HG03521 (cell line): ENCODE results near the gene ACAA2.

Source experiments
- ATAC-seq: cut with Tn5 transposase; IDR thresholded peaks from one replicate; pipeline ENCODE4 v1.9.1; 2021; ENCODE audit warnings: mild to moderate bottlenecking, moderate library complexity; ENCODE audit not compliant: unreplicated experiment

ACAA2 gene

DNA sequence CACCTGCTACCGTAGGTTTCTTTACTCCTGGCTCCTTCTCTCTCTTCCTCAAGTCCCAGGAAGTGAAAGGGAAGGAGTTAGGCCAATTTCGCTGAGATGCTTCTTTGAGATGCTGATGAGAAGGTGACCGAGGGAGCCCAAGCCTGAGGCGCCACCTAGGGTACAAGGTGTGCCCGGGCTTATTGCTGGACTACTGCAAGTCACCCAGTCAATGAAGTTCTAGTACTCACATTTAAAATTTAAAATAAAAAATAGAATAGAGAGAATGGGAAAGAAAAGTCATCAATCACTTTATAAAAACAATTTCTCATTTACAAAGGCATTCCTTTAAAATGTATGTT, 45.3 kb downstream of the ACAA2 start:
- no peak for ATAC-seq

DNA sequence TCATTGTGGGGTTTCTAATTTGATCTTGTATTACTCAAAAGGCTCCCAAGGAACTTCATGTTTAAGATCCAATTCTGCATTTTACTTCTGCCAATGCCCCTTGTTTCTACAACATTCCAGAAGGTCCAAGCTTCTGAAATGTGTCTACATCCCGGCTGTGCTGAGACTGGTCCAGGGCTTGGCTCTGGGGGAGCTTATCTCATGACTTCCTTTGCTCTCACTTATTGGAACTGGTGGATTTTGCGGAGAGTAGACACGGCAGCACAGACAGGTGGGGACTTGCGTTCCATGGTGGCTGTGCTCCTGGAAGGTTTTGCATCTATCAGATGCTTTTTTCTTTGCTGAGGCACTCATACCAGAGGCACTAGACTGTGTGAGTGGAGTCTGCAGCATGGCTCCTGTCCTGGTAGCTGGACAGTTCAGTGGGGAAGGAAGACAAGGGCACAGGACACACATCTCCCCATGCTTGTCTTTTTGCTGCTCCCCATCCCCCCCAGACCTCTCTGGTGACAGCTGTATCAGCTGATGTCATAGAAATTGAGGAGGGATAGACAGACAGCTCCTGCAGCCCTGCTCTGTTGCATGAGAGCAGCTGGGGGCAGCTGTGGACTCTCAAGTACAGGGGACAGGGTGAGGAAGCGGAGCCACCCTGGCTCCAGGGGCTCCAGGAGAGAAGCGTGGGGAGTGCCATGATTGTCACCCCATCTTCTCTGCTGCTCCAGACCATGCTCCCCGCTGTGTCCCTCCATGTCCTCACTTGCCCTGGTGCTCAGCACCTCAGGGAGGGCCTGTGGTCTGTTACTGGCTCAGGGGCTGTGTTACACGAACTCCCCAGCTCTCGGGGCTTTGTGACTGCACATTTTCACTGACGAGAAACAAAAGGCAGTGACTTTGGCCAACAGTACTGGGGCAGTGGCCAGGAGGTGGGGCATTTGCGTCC, 46.0 kb downstream of the ACAA2 start:
- ATAC-seq = no peak

DNA sequence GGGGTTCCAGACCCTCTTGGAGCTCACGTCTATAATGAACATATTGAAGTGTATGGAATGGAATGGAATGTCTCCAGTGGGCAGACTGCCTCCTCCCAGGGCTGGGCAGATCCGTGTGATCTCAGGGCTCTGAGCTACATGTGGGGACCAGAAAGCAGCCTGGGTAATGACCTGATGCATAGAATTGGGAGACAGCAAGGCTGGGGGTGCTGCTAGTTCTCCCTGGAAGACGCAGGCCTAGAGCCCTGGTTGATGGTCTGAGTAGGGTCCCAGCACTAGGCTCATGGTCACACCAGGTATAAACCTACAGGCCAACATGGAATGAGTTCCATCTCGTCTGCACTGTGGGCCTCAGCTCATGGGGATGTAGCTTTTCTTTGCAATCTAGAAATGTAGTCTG, 46.7 kb downstream of the ACAA2 start:
- ATAC-seq = no peak

DNA sequence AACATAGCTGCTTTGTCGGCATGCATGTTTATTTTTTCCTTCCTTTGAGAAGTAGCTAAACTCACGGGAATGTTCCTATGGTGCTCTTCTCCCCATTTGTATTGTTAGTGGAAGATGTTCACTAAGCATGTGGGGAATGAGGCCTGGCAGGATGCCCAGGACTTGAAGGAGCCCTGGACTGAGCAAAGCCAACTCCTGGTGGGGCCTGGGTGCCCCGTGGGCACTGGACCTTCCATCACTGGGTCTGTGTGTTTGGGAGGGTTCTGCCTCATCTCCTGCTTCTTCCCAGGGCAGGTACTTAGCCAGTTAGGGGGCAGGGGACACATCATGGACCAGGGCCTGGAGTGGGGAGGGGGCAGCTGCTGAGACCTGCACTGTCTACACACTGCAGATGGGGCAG, 49.3 kb downstream of the ACAA2 start:
- ATAC-seq = no peak

DNA sequence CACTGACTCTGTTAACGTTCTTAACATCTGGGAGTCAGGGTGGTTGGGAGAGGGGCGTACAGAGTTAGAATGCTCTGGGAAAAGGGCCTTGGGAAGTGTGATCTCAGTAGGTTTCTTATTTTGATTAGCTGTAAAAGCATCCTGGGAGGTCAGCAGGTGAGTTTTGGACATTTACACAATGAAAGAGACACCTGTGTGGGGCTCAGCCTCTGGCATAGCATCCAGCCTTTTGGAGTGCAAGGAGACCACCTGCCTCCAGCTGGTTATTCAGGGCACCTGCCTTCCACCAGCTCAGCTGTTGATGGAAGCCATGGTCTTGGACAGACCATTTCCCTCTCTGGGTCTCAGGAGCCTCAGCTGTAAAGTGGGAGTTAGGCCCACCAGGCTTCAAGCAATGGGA, 49.7 kb downstream of the ACAA2 start:
- ATAC-seq = no peak

DNA sequence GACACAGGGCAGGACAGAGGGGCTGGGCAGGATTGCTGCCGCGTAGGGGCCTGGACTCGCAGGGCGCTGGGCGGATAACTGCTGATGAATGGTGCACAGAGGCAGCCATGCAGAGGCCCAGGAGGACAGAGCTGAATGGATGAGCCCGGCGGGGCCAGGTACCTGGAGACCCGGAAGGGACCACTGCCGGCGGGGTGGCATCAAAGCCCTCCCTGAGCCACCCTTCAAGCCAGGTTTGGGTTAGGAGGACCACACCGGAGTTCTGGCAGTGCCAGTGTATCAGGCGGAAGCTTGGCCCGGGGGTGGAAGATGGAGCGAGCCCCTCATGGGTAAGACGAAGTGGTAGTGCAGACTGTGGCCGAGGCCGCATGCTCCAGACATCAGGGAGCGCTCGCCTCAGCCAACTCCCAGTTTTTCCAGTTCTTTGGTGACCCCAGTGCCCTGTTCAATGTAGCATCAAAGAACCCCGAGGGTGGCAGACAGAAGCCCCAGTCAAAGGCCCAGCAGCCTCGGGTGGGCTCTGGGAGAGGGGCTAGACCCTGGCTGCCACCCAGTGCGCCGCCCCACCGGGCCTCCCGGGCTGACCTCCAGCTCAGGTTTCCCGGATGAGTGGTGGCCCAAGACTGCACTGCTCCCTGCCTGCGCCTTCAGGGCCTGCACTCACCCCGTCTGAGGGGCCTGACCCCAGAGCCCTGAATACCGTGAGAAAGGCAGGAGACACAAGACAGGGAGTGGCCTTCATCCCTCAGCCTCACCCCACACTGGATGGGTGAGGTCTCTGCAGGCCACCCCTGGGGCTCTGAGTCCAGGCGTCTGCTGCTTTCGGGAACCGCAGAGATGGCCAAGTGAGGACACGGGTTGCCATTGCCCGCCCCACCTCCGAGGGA, 50.9 kb downstream of the ACAA2 start:
- no peak for ATAC-seq

DNA sequence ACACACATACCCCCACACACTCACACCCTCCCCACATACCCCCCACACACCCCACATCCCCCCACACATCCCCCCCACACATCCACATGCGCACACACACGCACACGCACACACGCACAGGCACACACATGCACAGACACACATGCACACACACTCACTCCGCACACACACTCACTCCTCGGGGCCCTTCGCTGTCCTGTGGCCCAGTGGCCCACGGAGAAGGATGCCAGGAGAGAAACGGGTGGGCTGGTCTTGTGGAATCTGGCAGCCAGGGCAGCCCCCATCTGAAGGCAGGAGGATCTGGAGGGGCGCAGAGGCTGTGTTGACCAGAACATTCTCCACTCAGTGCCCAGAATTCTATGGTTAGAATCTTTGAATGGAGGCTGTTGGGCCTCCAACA, 51.6 kb downstream of the ACAA2 start:
- no peak for ATAC-seq

DNA sequence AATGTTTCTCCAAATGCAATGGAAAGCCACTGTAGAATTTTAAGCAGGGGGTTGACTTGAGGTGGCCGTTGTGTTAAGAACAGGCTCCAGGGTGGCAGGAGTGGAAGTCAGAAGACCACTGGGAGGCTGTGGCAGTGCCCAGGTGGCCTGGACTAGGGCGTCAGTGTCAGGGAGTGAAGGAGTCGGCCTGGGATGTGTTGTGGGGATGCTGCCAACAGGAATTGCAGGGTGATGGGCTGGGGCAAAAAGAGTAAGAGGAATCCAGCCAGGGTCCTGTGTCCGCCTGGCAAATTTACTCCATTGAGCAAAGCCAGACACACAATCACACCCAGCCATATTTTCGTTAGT, 55.1 kb downstream of the ACAA2 start:
- ATAC-seq = no peak

DNA sequence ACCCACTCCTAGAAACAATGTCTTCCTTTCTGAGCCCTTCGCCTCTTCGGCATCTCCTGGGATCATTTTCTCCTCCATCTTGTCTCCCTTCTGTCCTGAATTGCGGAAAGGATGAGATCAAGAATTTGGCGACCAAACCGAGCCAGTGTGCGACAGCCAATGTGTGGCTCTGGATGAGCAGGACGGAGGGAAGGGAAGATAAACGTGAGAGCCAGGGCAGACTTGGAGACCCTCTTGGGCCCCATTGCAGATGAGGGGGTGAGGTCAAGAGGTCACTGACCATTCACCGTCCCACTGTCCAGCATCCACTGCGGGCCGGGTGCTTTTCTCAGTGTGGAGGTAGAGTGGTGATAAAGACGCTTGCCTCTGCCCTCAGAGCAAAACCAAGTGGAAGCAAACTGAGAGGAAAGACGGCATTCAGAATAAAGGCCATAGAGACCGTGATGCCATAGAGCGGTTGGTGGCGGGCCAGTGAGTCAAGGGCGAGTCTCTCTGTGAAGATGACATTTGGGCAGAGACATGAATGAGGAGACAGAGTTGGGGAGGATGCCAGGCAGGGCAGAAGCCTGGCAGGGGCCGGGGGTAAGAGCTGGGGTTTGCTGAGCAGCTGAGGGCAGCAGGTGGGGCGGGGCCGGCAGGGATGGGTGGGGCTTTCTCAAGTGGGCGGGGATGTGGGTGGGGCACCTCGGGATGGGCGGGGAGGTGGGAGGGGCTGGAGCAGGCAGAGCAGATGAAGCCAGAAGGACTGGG, 55.6 kb downstream of the ACAA2 start:
- no peak for ATAC-seq

DNA sequence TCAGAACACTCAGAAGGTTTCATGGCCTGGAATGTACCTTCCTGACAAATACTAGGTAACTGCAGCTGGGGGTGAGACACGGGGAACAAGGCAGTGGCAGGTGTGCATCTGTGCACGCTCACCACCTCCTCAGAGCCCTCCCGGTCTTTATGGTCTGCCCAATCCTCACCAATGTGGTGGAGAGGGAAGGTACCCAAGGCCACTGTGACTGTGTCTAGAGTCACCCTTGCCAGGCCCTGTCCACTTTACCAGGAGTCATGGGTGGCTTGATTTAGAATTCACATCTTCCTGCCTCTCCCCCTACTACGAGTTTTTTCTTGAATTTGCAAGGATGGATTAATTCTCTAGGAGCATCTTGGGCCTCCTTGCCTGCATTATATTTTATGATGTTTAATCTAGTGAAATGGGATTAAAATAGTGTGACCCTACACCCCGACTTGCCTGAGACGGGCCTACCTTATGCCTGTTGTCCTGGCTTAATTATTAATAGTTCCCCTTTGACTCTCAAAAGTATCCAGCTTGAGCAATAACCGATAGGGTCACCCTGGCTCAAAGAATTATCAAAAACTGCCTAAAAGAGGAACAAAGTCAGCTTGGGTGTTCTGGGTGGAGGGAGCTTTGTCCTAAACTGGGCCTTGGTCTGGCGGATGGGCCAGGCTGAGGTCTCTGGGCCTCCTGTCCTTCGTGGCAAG, 56.5 kb downstream of the ACAA2 start:
- ATAC-seq = no peak

DNA sequence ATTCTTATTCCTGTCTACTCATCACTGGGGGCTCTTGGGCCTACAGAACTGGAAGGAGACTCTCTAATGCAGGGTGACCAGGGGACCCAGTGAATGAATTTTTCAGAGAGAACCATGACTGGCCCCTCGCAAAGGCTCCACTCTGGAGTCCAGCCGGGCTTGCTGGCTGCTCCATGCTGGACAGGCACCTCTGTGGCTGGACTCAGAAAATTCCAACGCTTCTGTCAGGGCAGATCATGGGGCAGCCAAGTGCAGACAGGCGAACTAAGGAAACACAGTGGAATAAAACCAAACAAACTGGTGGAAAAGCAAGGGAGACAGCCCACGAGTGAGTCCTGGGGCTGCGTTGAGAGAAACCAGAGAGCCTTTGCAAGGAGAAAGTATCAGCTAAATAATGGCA, 57.2 kb downstream of the ACAA2 start:
- ATAC-seq = no peak

DNA sequence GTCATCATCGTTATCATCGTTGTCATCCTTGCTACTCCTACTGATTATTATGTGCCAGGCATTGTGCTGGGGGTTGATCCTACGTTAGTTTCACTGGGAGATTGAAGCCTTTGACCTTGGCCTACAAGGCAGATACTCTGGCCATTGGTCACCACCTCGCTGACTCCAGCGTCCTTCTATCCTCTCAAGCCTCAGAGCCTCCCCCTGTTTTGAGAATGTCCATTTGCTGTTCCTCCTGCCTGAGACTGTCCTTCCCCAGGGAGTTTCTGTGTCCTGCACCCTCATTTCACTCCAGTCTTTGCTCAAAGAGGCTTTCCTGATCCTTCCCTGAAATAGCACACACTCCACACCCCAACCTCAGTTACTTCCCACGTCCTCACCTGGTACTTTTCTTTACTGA, 57.8 kb downstream of the ACAA2 start:
- no peak for ATAC-seq

DNA sequence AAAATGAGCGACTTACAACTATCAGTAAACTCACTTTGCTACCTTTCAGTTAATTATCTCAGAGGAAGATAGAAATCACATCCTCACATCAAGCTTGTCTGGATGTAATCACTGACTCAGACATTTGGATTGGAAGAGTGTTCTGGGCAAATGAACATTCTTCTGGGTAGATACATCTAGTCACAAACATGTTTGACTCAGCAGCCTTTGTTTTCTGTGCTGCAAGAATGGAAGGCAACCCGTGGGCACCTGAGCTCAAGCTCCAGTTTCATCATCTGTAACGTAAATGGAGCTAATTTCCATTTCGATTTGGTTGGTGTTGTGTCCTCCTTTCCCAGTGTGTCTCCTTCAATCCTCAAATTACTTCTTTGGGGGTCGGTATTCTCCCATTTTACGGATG, 58.5 kb downstream of the ACAA2 start:
- no peak for ATAC-seq

DNA sequence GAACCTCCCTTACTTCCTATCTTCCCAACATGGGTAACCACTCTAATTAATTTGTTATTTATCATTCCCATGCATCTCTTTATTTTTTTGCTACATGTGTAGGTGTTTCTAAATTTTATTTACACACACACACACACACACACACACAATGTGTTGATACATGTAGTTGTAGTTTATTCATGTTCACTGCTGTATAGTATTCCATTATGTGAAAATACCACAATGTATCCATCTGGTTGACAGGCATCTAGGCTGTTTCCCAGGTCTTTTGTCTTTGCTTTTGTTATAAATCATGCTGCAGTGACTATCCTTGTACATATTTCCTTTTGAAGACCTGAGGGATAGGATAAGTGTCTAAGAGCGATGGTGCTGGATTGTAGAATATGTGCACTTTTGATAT, 59.7 kb downstream of the ACAA2 start:
- ATAC-seq = no peak

DNA sequence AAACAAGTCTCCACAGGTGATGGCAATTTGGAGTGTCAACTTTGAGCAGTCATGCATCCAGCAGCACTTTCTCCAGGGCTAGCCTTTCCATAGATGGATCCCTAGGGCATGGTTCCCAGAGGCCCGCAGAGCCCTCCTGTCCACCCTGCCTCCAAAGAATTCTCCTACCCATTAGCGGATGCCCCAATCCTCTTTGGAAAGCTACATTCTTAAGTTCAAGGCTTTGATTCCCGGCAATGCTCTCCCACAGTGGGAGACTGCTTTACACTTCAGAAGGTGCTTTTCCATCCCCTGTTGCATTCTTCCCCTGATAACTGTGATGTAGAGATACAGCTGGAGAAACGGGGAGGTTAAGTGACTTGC, 61.3 kb downstream of the ACAA2 start:
- ATAC-seq = no peak

DNA sequence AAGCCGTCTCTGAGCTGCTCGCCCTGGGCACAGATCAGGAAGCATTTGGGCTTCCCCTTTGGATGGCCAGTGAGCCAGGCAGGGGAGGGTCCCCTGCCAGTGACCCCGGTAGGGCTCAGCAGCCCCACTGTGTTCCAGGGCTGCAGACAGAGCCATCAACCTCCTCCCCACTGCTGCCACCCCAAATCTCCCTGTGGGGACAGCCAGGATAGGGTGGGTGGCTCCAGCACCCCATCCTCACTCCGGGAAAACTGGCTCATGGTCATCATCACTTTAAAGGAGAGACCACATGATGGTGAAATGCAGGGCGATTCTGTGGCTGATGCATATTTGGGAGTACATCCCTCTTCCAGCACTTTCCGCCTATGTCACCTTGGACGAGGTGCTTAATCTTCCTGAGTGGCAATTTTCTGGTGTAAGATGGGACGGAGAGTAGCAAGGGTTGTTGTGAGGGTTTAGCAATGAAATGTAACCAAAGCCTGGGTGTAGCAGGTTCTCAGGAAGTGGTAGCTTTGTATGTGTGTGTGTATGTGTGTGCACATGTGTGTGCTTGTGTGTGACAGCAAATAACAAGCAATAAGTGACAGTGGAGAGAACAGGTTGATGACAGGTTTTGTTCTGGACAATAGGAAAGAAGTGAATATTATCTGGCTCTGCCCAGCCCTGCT, 61.8 kb downstream of the ACAA2 start:
- ATAC-seq = no peak

DNA sequence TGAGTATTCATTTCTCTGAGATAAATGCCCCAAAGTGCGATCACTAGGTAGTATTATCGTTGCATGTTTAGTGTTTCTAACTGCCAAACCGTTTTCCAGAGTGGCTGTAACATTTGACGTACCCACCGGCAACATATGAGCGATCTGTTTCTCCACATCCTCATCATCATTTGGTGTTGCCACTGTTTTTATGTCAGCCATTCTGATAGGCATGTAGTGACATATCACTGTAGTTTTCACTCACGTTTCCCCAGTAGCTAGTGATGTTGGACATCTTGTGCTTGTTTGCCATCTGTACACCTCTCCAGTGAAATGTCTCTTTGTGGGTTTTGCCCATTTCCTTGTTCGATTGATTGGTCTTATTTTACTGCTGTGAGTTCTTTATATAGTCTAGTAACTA, 63.8 kb downstream of the ACAA2 start:
- no peak for ATAC-seq

DNA sequence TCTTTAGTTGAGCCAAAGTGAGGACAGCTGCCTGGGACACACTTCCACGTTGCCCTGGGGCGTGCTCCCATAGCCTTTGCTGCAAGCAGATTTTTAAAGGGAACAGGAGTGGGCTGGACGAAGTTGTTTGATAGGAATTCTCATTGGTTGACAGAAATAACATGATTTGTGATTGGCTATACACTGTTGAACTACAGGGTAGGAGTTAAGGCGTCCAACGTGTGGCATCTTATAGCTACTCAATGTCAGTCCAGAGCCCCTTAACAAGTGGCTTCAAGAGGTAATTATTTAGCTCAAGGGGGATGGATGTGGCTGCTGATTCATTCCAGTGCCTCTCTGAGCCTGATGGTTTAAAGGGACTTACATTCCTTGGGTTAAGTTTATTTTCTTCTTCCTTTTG, 65.5 kb downstream of the ACAA2 start:
- no peak for ATAC-seq

DNA sequence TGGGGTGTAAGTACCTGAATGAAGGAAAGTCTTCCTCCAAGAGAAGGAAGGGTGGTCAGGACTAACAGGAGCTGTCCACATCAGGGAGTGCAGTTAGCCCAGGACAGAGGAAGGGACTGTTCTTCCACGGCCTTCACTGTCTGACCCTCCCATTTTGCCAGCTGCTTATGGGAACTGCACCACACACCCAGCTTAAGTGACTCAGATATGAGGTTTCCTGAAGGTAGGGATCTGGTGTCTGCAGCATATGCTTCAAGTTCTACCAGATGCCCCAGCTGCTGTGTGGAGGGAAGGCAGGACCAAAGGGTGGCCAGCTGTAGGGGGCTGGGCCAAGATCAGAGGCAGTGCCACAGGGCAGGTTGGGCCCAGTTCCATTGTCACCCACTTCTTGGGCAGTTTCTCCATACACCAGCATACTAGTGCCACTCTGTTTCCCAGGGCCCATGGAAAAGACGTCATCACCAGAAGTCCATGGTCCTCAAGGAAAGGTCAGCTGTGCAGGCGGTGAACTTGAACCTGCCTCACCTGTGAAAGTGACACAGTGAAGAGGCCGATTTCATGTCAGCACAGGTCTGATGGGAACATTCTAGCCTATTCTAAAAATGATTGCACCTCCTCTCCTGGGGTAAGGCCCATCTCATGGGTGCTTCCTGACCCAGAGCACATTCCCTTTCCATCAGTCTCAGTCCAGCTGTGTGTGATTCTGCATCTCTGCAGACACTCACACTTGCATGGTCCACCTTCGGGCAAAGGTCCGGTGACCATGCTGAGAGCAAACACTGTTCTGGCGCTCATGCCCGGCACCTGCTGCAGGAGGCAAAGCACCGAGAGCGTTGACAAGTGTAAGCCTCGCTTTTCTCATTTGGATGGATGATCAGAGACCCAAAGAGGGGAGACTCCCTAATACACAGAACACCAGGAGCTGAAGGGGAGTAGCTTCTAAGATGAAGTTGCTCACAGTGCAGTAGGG, 68.0 kb downstream of the ACAA2 start:
- no peak for ATAC-seq
